ENCODE measurements around the gene GAB2.

The GAB2 gene

GRCh38 chr11:78213526-78214330 lies 203.9 kb downstream of the GAB2 start:
- Histone ChIP-seq H3K4me3 (ENCODE audit: low read length in 2 of 2) (no peak overlapping the region), H2BK12ac (ENCODE audit: low read length) (no peak overlapping the region), H3K9me3 (replicated peaks in 1 of 2; ENCODE audit: control insufficient read depth in 2 of 2, insufficient read depth in 1 of 2, low read depth in 1 of 2, low read length in 2 of 2) (peaks cover 3 to 10% of the 10 kb centered on the region in 2 donors), H2BK15ac (ENCODE audit: low read length) (no peak overlapping the region), H3K14ac (ENCODE audit: low read length) (no peak overlapping the region), H3K23ac (ENCODE audit: low read depth, low read length, poor library complexity) (no peak overlapping the region), H2AFZ (ENCODE audit: low read length) (no peak overlapping the region), H4K8ac (ENCODE audit: low read depth, low read length) (no peak overlapping the region), H3K27ac (replicated peaks; ENCODE audit: low read length) (no peak overlapping the region), H3K4ac (ENCODE audit: low read length) (no peak overlapping the region), H3K4me2 (ENCODE audit: insufficient read depth, low read length, poor library complexity, severe bottlenecking) (no peak overlapping the region), H3K9ac (ENCODE audit: low read depth, low read length, poor library complexity) (no peak overlapping the region), H4K91ac (ENCODE audit: low read depth, low read length, poor library complexity) (no peak overlapping the region), H2BK5ac (ENCODE audit: low read length) (no peak overlapping the region), H3K36me3 (replicated peaks in 1 of 2; ENCODE audit: control insufficient read depth in 2 of 2, insufficient read depth in 2 of 2, low read length in 2 of 2) (peaks cover 28 to 81% of the 10 kb centered on the region in 2 donors), H3K79me1 (ENCODE audit: low read depth, low read length) (no peaks in the 10 kb centered on the region), H3K18ac (ENCODE audit: low read length) (no peak overlapping the region), H2BK120ac (ENCODE audit: low read depth, low read length) (no peak overlapping the region), H3K27me3 (ENCODE audit: control insufficient read depth in 3 of 3, insufficient read depth in 3 of 3, low read depth in 1 of 3, low read length in 3 of 3) (no peaks in the 10 kb centered on the region), H2AK5ac (ENCODE audit: low read depth, low read length) (no peak overlapping the region), H3K4me1 (ENCODE audit: control insufficient read depth in 2 of 2, insufficient read depth in 1 of 2, low read depth in 1 of 2, low read length in 2 of 2) (peaks cover 0 to 4% of the 10 kb centered on the region in 2 donors)
- no CpG with 5 or more reads among the region's 8 CpGs for WGBS, 2 donors (ENCODE audit: extremely low coverage in 2 of 2, insufficient read length in 2 of 2, insufficient replicate concordance in 1 of 2)
- no peak for DNase-seq (ENCODE audit: low spot score)

- no peak overlapping the region for H2BK120ac ChIP-seq (ENCODE audit: low read depth, low read length)
- H3K4me3 ChIP-seq (ENCODE audit: low read length in 2 of 2) = no peak overlapping the region
- no peak overlapping the region for H3K23ac ChIP-seq (ENCODE audit: low read depth, low read length, poor library complexity)
- peaks cover 3 to 10% of the 10 kb centered on the region in 2 donors for H3K9me3 ChIP-seq (replicated peaks in 1 of 2; ENCODE audit: control insufficient read depth in 2 of 2, insufficient read depth in 1 of 2, low read depth in 1 of 2, low read length in 2 of 2)
- H3K79me1 ChIP-seq (ENCODE audit: low read depth, low read length) = no peaks in the 10 kb centered on the region
- H4K91ac ChIP-seq (ENCODE audit: low read depth, low read length, poor library complexity) = no peak overlapping the region
- peaks cover 0 to 4% of the 10 kb centered on the region in 2 donors for H3K4me1 ChIP-seq (ENCODE audit: control insufficient read depth in 2 of 2, insufficient read depth in 1 of 2, low read depth in 1 of 2, low read length in 2 of 2)
- no CpG with 5 or more reads among the region's 11 CpGs for WGBS, 2 donors (ENCODE audit: extremely low coverage in 2 of 2, insufficient read length in 2 of 2, insufficient replicate concordance in 1 of 2)
- H4K8ac ChIP-seq (ENCODE audit: low read depth, low read length) = no peak overlapping the region
- no peak overlapping the region for H2BK15ac ChIP-seq (ENCODE audit: low read length)
- no peak overlapping the region for H3K9ac ChIP-seq (ENCODE audit: low read depth, low read length, poor library complexity)
- no peak overlapping the region for H3K4ac ChIP-seq (ENCODE audit: low read length)
- no peak overlapping the region for H3K27ac ChIP-seq (replicated peaks; ENCODE audit: low read length)
- peaks cover 21 to 76% of the 10 kb centered on the region in 2 donors for H3K36me3 ChIP-seq (replicated peaks in 1 of 2; ENCODE audit: control insufficient read depth in 2 of 2, insufficient read depth in 2 of 2, low read length in 2 of 2)
- no peak overlapping the region for H2BK5ac ChIP-seq (ENCODE audit: low read length)
- H3K27me3 ChIP-seq (ENCODE audit: control insufficient read depth in 3 of 3, insufficient read depth in 3 of 3, low read depth in 1 of 3, low read length in 3 of 3) = no peaks in the 10 kb centered on the region
- no peak overlapping the region for H2AFZ ChIP-seq (ENCODE audit: low read length)
- H2BK12ac ChIP-seq (ENCODE audit: low read length) = no peak overlapping the region
- no peak overlapping the region for H3K4me2 ChIP-seq (ENCODE audit: insufficient read depth, low read length, poor library complexity, severe bottlenecking)
- DNase-seq (ENCODE audit: low spot score) = no peak
- peak overlapping the region; percentile 1 for H3K18ac ChIP-seq (ENCODE audit: low read length)
- no peak overlapping the region for H2AK5ac ChIP-seq (ENCODE audit: low read depth, low read length)
- H3K14ac ChIP-seq (ENCODE audit: low read length) = no peak overlapping the region
These were observed 204.8 kb downstream of the GAB2 start for GRCh38 chr11:78212586-78213371.

GRCh38 chr11:78211565-78211964 lies 206.1 kb downstream of the GAB2 start:
- no peak overlapping the region for H3K9ac ChIP-seq (ENCODE audit: low read depth, low read length, poor library complexity)
- no peak overlapping the region for H3K4me3 ChIP-seq (ENCODE audit: low read length in 2 of 2)
- no peak overlapping the region for H3K4me2 ChIP-seq (ENCODE audit: insufficient read depth, low read length, poor library complexity, severe bottlenecking)
- no peak overlapping the region for H4K8ac ChIP-seq (ENCODE audit: low read depth, low read length)
- no peak overlapping the region for H4K91ac ChIP-seq (ENCODE audit: low read depth, low read length, poor library complexity)
- no peak overlapping the region for H3K14ac ChIP-seq (ENCODE audit: low read length)
- H2BK15ac ChIP-seq (ENCODE audit: low read length) = no peak overlapping the region
- H3K9me3 ChIP-seq (replicated peaks in 1 of 2; ENCODE audit: control insufficient read depth in 2 of 2, insufficient read depth in 1 of 2, low read depth in 1 of 2, low read length in 2 of 2) = peaks cover 3 to 10% of the 10 kb centered on the region in 2 donors
- no peak overlapping the region for H2AFZ ChIP-seq (ENCODE audit: low read length)
- no peak overlapping the region for H3K23ac ChIP-seq (ENCODE audit: low read depth, low read length, poor library complexity)
- H2BK120ac ChIP-seq (ENCODE audit: low read depth, low read length) = no peak overlapping the region
- DNase-seq (ENCODE audit: low spot score) = no peak
- no peaks in the 10 kb centered on the region for H3K27me3 ChIP-seq (ENCODE audit: control insufficient read depth in 3 of 3, insufficient read depth in 3 of 3, low read depth in 1 of 3, low read length in 3 of 3)
- peaks cover 0 to 4% of the 10 kb centered on the region in 2 donors for H3K4me1 ChIP-seq (ENCODE audit: control insufficient read depth in 2 of 2, insufficient read depth in 1 of 2, low read depth in 1 of 2, low read length in 2 of 2)
- H2BK5ac ChIP-seq (ENCODE audit: low read length) = no peak overlapping the region
- no CpG with 5 or more reads among the region's 5 CpGs for WGBS, 2 donors (ENCODE audit: extremely low coverage in 2 of 2, insufficient read length in 2 of 2, insufficient replicate concordance in 1 of 2)
- H3K79me1 ChIP-seq (ENCODE audit: low read depth, low read length) = no peaks in the 10 kb centered on the region
- H3K36me3 ChIP-seq (replicated peaks in 1 of 2; ENCODE audit: control insufficient read depth in 2 of 2, insufficient read depth in 2 of 2, low read length in 2 of 2) = peaks cover 15 to 73% of the 10 kb centered on the region in 2 donors
- no peak overlapping the region for H2AK5ac ChIP-seq (ENCODE audit: low read depth, low read length)
- H3K18ac ChIP-seq (ENCODE audit: low read length) = no peak overlapping the region
- H2BK12ac ChIP-seq (ENCODE audit: low read length) = no peak overlapping the region
- no peak overlapping the region for H3K4ac ChIP-seq (ENCODE audit: low read length)
- no peak overlapping the region for H3K27ac ChIP-seq (replicated peaks; ENCODE audit: low read length)

- Histone ChIP-seq H3K23ac (ENCODE audit: low read depth, low read length, poor library complexity) (peak overlapping the region; percentile 60), H3K4me3 (ENCODE audit: low read length in 2 of 2) (no peak overlapping the region), H3K4ac (ENCODE audit: low read length) (no peak overlapping the region), H3K18ac (ENCODE audit: low read length) (no peak overlapping the region), H3K4me2 (ENCODE audit: insufficient read depth, low read length, poor library complexity, severe bottlenecking) (no peak overlapping the region), H3K9me3 (replicated peaks in 1 of 2; ENCODE audit: control insufficient read depth in 2 of 2, insufficient read depth in 1 of 2, low read depth in 1 of 2, low read length in 2 of 2) (peaks cover 3 to 10% of the 10 kb centered on the region in 2 donors), H3K9ac (ENCODE audit: low read depth, low read length, poor library complexity) (no peak overlapping the region), H2BK5ac (ENCODE audit: low read length) (no peak overlapping the region), H4K8ac (ENCODE audit: low read depth, low read length) (no peak overlapping the region), H3K79me1 (ENCODE audit: low read depth, low read length) (no peaks in the 10 kb centered on the region), H3K4me1 (ENCODE audit: control insufficient read depth in 2 of 2, insufficient read depth in 1 of 2, low read depth in 1 of 2, low read length in 2 of 2) (peaks cover 0 to 4% of the 10 kb centered on the region in 2 donors), H3K27ac (replicated peaks; ENCODE audit: low read length) (no peak overlapping the region), H2BK12ac (ENCODE audit: low read length) (no peak overlapping the region), H2AFZ (ENCODE audit: low read length) (no peak overlapping the region), H3K14ac (ENCODE audit: low read length) (no peak overlapping the region), H2BK120ac (ENCODE audit: low read depth, low read length) (no peak overlapping the region), H3K27me3 (ENCODE audit: control insufficient read depth in 3 of 3, insufficient read depth in 3 of 3, low read depth in 1 of 3, low read length in 3 of 3) (no peaks in the 10 kb centered on the region), H3K36me3 (replicated peaks in 1 of 2; ENCODE audit: control insufficient read depth in 2 of 2, insufficient read depth in 2 of 2, low read length in 2 of 2) (peaks cover 10 to 58% of the 10 kb centered on the region in 2 donors), H4K91ac (ENCODE audit: low read depth, low read length, poor library complexity) (no peak overlapping the region), H2AK5ac (ENCODE audit: low read depth, low read length) (no peak overlapping the region), H2BK15ac (ENCODE audit: low read length) (no peak overlapping the region)
- WGBS, 2 donors (ENCODE audit: extremely low coverage in 2 of 2, insufficient read length in 2 of 2, insufficient replicate concordance in 1 of 2) = no CpG with 5 or more reads among the region's 31 CpGs
- no peak for DNase-seq (ENCODE audit: low spot score)
These were observed 207.5 kb downstream of the GAB2 start for GRCh38 chr11:78210000-78210608.

Measured in neuronal stem cell (in vitro differentiated cells).